Lower lobe of right lung (tissue), 2 donors: ENCODE results near the gene BPIFB4. TPM values are rescaled to one million over a fixed set of nuclear protein-coding genes. Genes with fewer than 3 reads are reported as not detected.

Experiments
- ATAC-seq, 2 donors: fragments of 200-7000 bp; cut with Tn5 transposase; one replicate each; pipeline ENCODE4 v1.9.1; 2020 to 2022; ENCODE audit warnings: mild to moderate bottlenecking in 2 of 2, moderate library complexity in 2 of 2
- DNase-seq: peaks from one replicate; pipeline ENCODE4 v3.0.0-alpha.2; 2020
- H3K27ac ChIP-seq: fragments of 200-600 bp; one replicate; pipeline ENCODE4 v1.8.0; 2022
- H3K27me3 ChIP-seq: fragments of 200-600 bp; one replicate; pipeline ENCODE4 v1.8.0; 2022; ENCODE audit warnings: low read depth
- H3K36me3 ChIP-seq: fragments of 200-600 bp; one replicate; pipeline ENCODE4 v1.8.0; 2022; ENCODE audit warnings: mild to moderate bottlenecking
- H3K4me1 ChIP-seq: fragments of 200-600 bp; one replicate; pipeline ENCODE4 v1.8.0; 2022
- H3K4me3 ChIP-seq: fragments of 200-600 bp; one replicate; pipeline ENCODE4 v1.8.0; 2022; ENCODE audit warnings: mild to moderate bottlenecking
- H3K9me3 ChIP-seq: fragments of 200-600 bp; one replicate; pipeline ENCODE4 v1.8.0; 2022
- intact Hi-C: fragments of 100-400 bp; cut with DNase I; formaldehyde crosslinking; loops from one replicate; pipeline ENCODE4 v1.11.0; 2022
- total RNA-seq: library from RNA; stranded (reverse); fragmentation: NEBNext Ultra II Directional; extraction: Animal tissue kit (Norgen Biotek cat#: 25700); gene quantifications from one replicate; pipeline ENCODE4 v1.2.1, GENCODE V29; 2021
- TF ChIP-seq, protein P1 (sequence below): fragments of 200-600 bp; IDR thresholded peaks from one replicate; pipeline ENCODE4 v1.8.0; 2022; ENCODE audit warnings: antibody characterized with exemption, mild to moderate bottlenecking
- donor health status: DM: no; HTN: yes; CAD: no; lungs with severe emphysema.

BPIFB4 gene
- total RNA-seq, 1 donor from 2014 or later, result not detected

DNA sequence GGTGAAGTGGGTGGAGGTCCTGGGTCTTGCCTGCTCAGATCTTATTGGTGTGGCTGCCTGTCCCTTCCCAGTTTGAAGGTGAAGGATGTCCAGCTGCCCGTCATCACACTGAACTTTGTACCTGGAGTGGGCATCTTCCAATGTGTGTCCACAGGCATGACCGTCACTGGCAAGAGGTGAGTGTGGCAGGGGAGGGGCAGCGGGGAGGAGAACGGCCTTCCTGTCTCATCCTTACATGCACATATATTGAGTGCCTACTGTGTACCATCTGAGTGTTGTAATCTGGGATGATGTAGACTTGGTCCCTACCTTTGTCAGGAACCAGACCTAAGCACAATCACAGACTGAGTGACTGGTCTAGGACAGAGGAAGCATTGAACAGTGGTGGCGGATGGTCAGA is 45.3 kb upstream of the BPIFB4 start:
- TF ChIP-seq, protein P1, sequence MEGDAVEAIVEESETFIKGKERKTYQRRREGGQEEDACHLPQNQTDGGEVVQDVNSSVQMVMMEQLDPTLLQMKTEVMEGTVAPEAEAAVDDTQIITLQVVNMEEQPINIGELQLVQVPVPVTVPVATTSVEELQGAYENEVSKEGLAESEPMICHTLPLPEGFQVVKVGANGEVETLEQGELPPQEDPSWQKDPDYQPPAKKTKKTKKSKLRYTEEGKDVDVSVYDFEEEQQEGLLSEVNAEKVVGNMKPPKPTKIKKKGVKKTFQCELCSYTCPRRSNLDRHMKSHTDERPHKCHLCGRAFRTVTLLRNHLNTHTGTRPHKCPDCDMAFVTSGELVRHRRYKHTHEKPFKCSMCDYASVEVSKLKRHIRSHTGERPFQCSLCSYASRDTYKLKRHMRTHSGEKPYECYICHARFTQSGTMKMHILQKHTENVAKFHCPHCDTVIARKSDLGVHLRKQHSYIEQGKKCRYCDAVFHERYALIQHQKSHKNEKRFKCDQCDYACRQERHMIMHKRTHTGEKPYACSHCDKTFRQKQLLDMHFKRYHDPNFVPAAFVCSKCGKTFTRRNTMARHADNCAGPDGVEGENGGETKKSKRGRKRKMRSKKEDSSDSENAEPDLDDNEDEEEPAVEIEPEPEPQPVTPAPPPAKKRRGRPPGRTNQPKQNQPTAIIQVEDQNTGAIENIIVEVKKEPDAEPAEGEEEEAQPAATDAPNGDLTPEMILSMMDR, result no peak
- H3K9me3 ChIP-seq, result no peaks in the 10 kb centered on the region
- intact Hi-C loops, result no loop called here
- peaks cover under 1% of the 10 kb centered on the region for H3K27me3 ChIP-seq
- H3K27ac ChIP-seq, result no peak overlapping the region
- no peak overlapping the region for H3K4me3 ChIP-seq
- no peaks in the 10 kb centered on the region for H3K36me3 ChIP-seq
- DNase-seq (no peak), ATAC-seq (no peak)
- H3K4me1 ChIP-seq, result no peaks in the 10 kb centered on the region

DNA sequence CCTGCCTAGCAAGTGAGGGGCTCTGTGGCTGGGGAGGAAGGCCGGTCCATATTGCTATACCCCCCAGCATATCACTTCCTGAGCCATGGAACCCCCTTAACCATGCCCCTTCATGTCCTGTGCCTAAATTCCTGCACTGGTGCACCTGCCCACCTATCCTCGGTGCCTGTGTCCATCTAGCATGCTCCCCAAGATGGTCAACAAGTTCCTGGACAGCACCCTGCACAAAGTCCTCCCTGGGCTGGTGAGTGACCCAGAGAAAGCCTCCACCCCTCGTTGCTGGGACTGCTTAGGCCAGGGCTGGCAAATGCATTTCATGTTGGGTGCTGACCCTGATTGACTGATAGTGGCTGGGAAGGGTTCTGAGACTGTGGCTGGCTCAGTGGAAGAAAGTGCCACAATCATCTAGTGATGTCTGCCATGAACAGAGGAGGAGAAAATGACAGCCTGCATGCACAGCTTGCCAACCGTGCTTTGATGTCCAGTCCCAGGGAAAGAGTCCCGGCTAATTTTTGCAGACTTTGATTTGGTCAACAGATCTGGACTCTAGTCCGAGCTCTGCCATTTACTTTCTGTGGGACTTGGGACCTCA is 44.4 kb upstream of the BPIFB4 start:
- DNase-seq (no peak), ATAC-seq (no peak)
- TF ChIP-seq, protein P1, result no peak
- no peaks in the 10 kb centered on the region for H3K27me3 ChIP-seq
- intact Hi-C loops, result no loop called here
- H3K4me1 ChIP-seq, result no peaks in the 10 kb centered on the region
- H3K9me3 ChIP-seq, result no peaks in the 10 kb centered on the region
- H3K4me3 ChIP-seq, result no peak overlapping the region
- H3K36me3 ChIP-seq, result no peaks in the 10 kb centered on the region
- no peak overlapping the region for H3K27ac ChIP-seq

DNA sequence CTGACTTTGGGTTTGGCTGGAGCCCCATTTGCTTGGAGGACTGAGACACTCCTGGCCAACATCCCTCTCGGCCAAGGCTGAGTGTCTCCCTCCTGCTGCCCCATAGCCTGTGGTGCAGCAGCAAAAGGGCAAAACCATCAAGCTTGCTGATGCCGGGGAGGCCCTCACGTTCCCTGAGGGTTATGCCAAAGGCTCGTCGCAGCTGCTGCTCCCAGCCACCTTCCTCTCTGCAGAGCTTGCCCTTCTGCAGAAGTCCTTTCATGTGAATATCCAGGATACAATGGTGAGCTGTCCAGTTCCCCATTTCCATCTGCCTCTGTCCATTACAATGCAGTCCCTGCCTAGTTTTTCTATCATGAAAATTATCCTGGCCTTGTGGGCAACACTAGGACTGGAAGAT is 42.0 kb upstream of the BPIFB4 start:
- H3K4me3 ChIP-seq, result no peak overlapping the region
- H3K4me1 ChIP-seq, result no peaks in the 10 kb centered on the region
- no peaks in the 10 kb centered on the region for H3K36me3 ChIP-seq
- ATAC-seq (no peak), DNase-seq (no peak)
- TF ChIP-seq, protein P1, result no peak
- no peak overlapping the region for H3K27ac ChIP-seq
- H3K9me3 ChIP-seq, result no peaks in the 10 kb centered on the region
- intact Hi-C loops, result no loop called here
- H3K27me3 ChIP-seq, result no peaks in the 10 kb centered on the region

DNA sequence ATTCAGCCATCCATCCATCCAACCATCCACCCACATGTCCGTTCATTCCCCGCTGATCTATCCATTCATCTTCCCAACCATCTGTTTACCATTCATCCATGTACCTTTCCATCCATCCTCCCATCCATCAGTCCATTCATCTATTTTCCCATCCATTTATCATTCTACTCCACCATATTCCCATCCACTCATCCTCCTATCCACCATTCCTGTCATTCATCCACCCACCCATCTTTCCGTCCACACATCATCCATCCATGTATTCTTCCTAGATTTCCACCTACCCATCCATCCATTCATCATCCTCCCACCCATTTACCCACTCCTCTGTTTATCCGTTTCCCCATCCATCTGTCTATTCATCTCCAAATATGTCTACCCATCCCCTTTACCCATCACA is 41.2 kb upstream of the BPIFB4 start:
- H3K27me3 ChIP-seq, result no peaks in the 10 kb centered on the region
- H3K9me3 ChIP-seq, result no peaks in the 10 kb centered on the region
- ATAC-seq (no peak), DNase-seq (no peak)
- no peaks in the 10 kb centered on the region for H3K36me3 ChIP-seq
- TF ChIP-seq, protein P1, result no peak
- H3K4me1 ChIP-seq, result no peaks in the 10 kb centered on the region
- H3K27ac ChIP-seq, result no peak overlapping the region
- no peak overlapping the region for H3K4me3 ChIP-seq
- intact Hi-C loops, result no loop called here

DNA sequence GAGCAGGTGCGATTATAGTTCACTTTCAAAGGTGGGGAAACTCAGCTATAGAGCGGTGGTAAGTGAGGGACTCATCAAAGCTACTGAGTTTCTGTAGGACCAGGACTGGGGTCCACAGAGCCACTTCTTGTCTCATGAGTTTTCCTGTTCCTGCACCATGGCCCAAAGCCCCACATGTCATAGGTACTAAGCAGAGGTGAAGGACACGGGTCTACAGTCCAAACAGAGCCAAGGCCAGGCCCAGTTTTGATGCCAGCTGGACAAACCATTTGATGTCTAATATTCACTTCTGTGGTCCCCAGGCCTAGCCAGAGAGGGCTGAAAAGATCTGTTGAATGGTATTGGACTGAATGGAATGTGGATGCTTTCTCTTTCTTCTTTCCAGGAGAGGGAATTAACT is 37.0 kb upstream of the BPIFB4 start:
- TF ChIP-seq, protein P1, result no peak
- peaks cover 3% of the 10 kb centered on the region for H3K9me3 ChIP-seq
- DNase-seq (no peak), ATAC-seq (no peak)
- H3K27ac ChIP-seq, result no peak overlapping the region
- H3K27me3 ChIP-seq, result no peaks in the 10 kb centered on the region
- no peak overlapping the region for H3K4me3 ChIP-seq
- intact Hi-C loops, result no loop called here
- no peaks in the 10 kb centered on the region for H3K4me1 ChIP-seq
- no peaks in the 10 kb centered on the region for H3K36me3 ChIP-seq
